CD4-positive, alpha-beta memory T cell (primary cell): Measurements from ENCODE around the gene PCDHA4. TPM values are rescaled to one million over a fixed set of nuclear protein-coding genes. Genes with fewer than 3 reads are reported as not detected.
"Not testable (repeated sequence)": the region's sequence is repeated elsewhere in the genome, so short reads cannot be mapped to it uniquely, and the experiment has no call there.

ENCODE experiments used
- CTCF ChIA-PET: fragments of 350-600 bp; sonication (Branson Sonifier 250); formaldehyde crosslinking; loops from one replicate; lab custom pipeline; 2021; ENCODE audit warnings: inconsistent platforms; ENCODE audit not compliant: partially characterized antibody; lab: Charles Lee
- POLR2A ChIA-PET: fragments of 350-600 bp; sonication (Branson Sonifier 250); formaldehyde crosslinking; loops from one replicate; lab custom pipeline; 2021; ENCODE audit not compliant: partially characterized antibody; lab: Charles Lee
- DNase-seq, 5 donors: peaks; one replicate each; pipeline versions ENCODE4 v3.0.0 to v3.0.0-alpha.2; 2020 to 2022; ENCODE audit warnings: mixed read lengths in 1 of 5
- H3K27ac ChIP-seq: one replicate; pipeline ENCODE4 v1.7.0; 2013; ENCODE audit warnings: low read depth, low read length
- H3K27me3 ChIP-seq: 2 replicates; pipeline ENCODE4 v1.7.0; 2013; ENCODE audit warnings: mild to moderate bottlenecking, low read length, moderate library complexity; ENCODE audit not compliant: insufficient read depth
- H3K36me3 ChIP-seq: 2 replicates; pipeline ENCODE4 v1.7.0; 2013; ENCODE audit warnings: mild to moderate bottlenecking, low read length, moderate library complexity; ENCODE audit not compliant: insufficient read depth
- H3K4me1 ChIP-seq: 2 replicates; pipeline ENCODE4 v1.7.0; 2013; ENCODE audit warnings: mild to moderate bottlenecking, low read length, moderate library complexity; ENCODE audit not compliant: insufficient read depth
- H3K4me3 ChIP-seq, 2 donors: one replicate each; pipeline ENCODE4 v1.7.0; 2013; ENCODE audit warnings: low read length in 2 of 2, mild to moderate bottlenecking in 1 of 2
- H3K9me3 ChIP-seq, 2 donors: one replicate each; pipeline ENCODE4 v1.7.0; 2013; ENCODE audit warnings: low read length in 2 of 2, control low read depth in 1 of 2; ENCODE audit not compliant: control insufficient read depth in 1 of 2
- H3K27ac Mint-ChIP-seq, 7 donors: one replicate each; pipeline ENCODE4 v1.8.0; 2020 to 2021; ENCODE audit warnings: mixed read lengths in 7 of 7, mild to moderate bottlenecking in 6 of 7, inconsistent platforms in 3 of 7, moderate library complexity in 3 of 7
- H3K27me3 Mint-ChIP-seq, 2 donors: one replicate each; pipeline ENCODE4 v1.8.0; 2020 to 2021; ENCODE audit warnings: mixed read lengths in 2 of 2
- H3K36me3 Mint-ChIP-seq, 2 donors: one replicate each; pipeline ENCODE4 v1.8.0; 2020 to 2021; ENCODE audit warnings: mixed read lengths in 2 of 2, inconsistent platforms in 1 of 2, mild to moderate bottlenecking in 1 of 2
- H3K4me1 Mint-ChIP-seq, 4 donors: one replicate each; pipeline ENCODE4 v1.8.0; 2020 to 2021; ENCODE audit warnings: mixed read lengths in 4 of 4, mild to moderate bottlenecking in 1 of 4
- H3K4me3 Mint-ChIP-seq, 8 donors: one replicate each; pipeline ENCODE4 v1.8.0; 2020 to 2021; ENCODE audit warnings: mixed read lengths in 8 of 8, mild to moderate bottlenecking in 7 of 8, moderate library complexity in 6 of 8, inconsistent platforms in 3 of 8
- H3K9me3 Mint-ChIP-seq, 8 donors: one replicate each; pipeline ENCODE4 v1.8.0; 2020 to 2021; ENCODE audit warnings: mixed read lengths in 8 of 8, mild to moderate bottlenecking in 5 of 8, inconsistent platforms in 3 of 8, moderate library complexity in 1 of 8
- intact Hi-C: fragments of 100-400 bp; cut with micrococcal nuclease; formaldehyde crosslinking; loops from one replicate; pipeline ENCODE4 v1.15.1; 2023
- polyA plus RNA-seq, 2 donors: library from polyadenylated mRNA; unstranded; fragments of 300-500 nt; fragmentation: Illumina TruSeq; gene quantifications; one replicate each; pipeline ENCODE4 v1.2.3, GENCODE V29; 2021
- total RNA-seq, 2 experiments: library from RNA; stranded (reverse); gene quantifications; one replicate each; pipeline ENCODE4 v1.2.3, GENCODE V29; 2021

PCDHA4 gene
- total and polyA plus RNA-seq, 4 experiments from 2014 or later = not detected

GRCh38 chr5:140801494-140801841, 5.4 kb upstream of the PCDHA4 start:
- peaks cover 4 to 10% of the 10 kb centered on the region in 2 donors for H3K36me3 Mint-ChIP-seq
- no peak overlapping the region for H3K4me3 ChIP-seq
- H3K9me3 Mint-ChIP-seq = peaks cover 3 to 73% (median 51%) of the 10 kb centered on the region in 8 donors
- intact Hi-C loops = no loop called here
- H3K27ac Mint-ChIP-seq = peak overlapping the region in 1 of 7 donors; percentile 53
- H3K9me3 ChIP-seq = peaks cover 0 to 4% of the 10 kb centered on the region in 2 donors
- H3K4me1 ChIP-seq = no peaks in the 10 kb centered on the region
- DNase-seq = no peak
- H3K4me3 Mint-ChIP-seq = no peak overlapping the region
- H3K27me3 ChIP-seq = peaks cover 5% of the 10 kb centered on the region
- ChIA-PET CTCF (no interaction called here), POLR2A (no interaction called here)
- H3K27ac ChIP-seq = no peak overlapping the region
- H3K27me3 Mint-ChIP-seq = peaks cover 9 to 19% of the 10 kb centered on the region in 2 donors
- no peaks in the 10 kb centered on the region for H3K4me1 Mint-ChIP-seq
- no peaks in the 10 kb centered on the region for H3K36me3 ChIP-seq

- H3K4me3 Mint-ChIP-seq, H3K4me1 ChIP-seq, H3K4me3 ChIP-seq, CTCF ChIA-PET, POLR2A ChIA-PET, H3K36me3 ChIP-seq, H3K4me1 Mint-ChIP-seq, H3K9me3 ChIP-seq, intact Hi-C loops, H3K27ac ChIP-seq, H3K27ac Mint-ChIP-seq, H3K27me3 ChIP-seq: not testable (repeated sequence)
- Mint-ChIP-seq H3K9me3 (peaks cover 3 to 77% (median 52%) of the 10 kb centered on the region in 8 donors), H3K36me3 (peaks cover 7 to 12% of the 10 kb centered on the region in 2 donors), H3K27me3 (peaks cover 10 to 22% of the 10 kb centered on the region in 2 donors)
- DNase-seq = peak in 1 of 5 donors; percentile 5
Observed at GRCh38 chr5:140802381-140802780, 4.5 kb upstream of the PCDHA4 start.

DNA sequence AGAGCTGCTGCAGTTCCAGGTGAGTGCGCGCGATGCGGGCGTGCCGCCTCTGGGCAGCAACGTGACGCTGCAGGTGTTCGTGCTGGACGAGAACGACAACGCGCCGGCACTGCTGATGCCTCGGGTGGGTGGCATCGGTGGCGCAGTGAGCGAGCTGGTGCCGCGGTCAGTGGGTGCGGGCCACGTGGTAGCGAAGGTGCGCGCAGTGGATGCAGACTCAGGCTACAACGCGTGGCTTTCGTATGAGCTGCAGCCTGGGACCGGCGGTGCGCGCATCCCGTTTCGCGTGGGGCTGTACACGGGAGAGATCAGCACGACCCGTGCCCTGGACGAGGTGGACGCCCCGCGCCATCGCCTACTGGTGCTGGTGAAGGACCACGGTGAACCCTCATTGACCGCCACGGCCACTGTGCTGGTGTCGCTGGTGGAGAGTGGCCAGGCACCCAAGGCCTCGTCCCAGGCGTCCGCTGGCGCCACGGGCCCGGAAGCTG, 4.0 kb upstream of the PCDHA4 start:
- Mint-ChIP-seq H3K27ac (no peak overlapping the region), H3K36me3 (peaks cover 7 to 12% of the 10 kb centered on the region in 2 donors), H3K4me1 (no peaks in the 10 kb centered on the region), H3K9me3 (peaks cover 3 to 78% (median 55%) of the 10 kb centered on the region in 8 donors), H3K27me3 (peaks cover 10 to 22% of the 10 kb centered on the region in 2 donors), H3K4me3 (no peak overlapping the region)
- Histone ChIP-seq H3K27me3 (peaks cover 5% of the 10 kb centered on the region), H3K9me3 (peaks cover 0 to 4% of the 10 kb centered on the region in 2 donors), H3K4me1 (no peaks in the 10 kb centered on the region), H3K4me3 (no peak overlapping the region), H3K36me3 (no peaks in the 10 kb centered on the region), H3K27ac (no peak overlapping the region)
- CTCF ChIA-PET = no interaction called here
- peak in 1 of 5 donors; percentile 26 for DNase-seq
- intact Hi-C loops = no loop called here
- POLR2A ChIA-PET = no interaction called here

DNA sequence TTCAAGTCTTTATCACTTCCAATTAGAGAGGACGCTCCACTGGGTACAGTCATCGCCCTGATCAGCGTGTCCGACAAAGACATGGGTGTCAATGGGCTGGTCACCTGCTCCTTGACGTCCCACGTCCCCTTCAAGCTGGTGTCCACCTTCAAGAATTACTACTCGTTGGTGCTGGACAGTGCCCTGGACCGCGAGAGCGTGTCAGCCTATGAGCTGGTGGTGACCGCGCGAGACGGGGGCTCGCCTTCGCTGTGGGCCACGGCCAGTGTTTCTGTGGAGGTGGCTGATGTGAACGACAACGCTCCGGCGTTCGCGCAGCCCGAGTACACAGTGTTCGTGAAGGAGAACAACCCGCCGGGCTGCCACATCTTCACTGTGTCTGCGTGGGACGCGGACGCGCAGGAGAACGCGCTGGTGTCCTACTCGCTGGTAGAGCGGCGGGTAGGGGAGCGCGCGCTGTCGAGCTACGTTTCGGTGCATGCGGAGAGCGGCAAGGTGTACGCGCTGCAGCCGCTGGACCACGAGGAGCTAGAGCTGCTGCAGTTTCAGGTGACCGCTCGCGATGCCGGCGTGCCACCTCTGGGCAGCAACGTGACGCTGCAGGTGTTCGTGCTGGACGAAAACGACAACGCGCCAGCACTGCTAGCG, 1.5 kb downstream of the PCDHA4 start:
- H3K27ac ChIP-seq, H3K4me3 ChIP-seq, H3K4me1 ChIP-seq, intact Hi-C loops, H3K36me3 ChIP-seq, H3K27ac Mint-ChIP-seq, H3K27me3 ChIP-seq, H3K9me3 ChIP-seq, POLR2A ChIA-PET, H3K4me3 Mint-ChIP-seq, DNase-seq, H3K4me1 Mint-ChIP-seq: not testable (repeated sequence)
- peaks cover 7 to 13% of the 10 kb centered on the region in 2 donors for H3K36me3 Mint-ChIP-seq
- CTCF ChIA-PET = interaction anchor here (0.9 kb wide), 1 partner anchor 8 kb away, joined by 3 read pairs; no protein-coding TSS in a partner anchor
- H3K27me3 Mint-ChIP-seq = peaks cover 7 to 18% of the 10 kb centered on the region in 2 donors
- peaks cover 3 to 82% (median 53%) of the 10 kb centered on the region in 8 donors for H3K9me3 Mint-ChIP-seq

DNA sequence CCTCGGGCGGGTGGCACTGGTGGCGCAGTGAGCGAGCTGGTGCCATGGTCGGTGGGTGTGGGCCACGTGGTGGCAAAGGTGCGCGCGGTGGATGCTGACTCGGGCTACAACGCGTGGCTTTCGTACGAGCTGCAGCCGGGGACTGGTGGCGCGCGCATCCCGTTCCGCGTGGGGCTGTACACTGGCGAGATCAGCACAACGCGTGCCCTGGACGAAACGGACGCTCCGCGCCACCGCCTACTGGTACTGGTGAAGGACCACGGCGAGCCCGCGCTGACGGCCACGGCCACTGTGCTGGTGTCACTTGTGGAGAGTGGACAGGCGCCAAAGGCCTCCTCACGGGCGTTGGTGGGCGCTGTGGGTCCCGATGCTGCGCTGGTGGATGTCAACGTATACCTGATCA, 2.0 kb downstream of the PCDHA4 start:
- Mint-ChIP-seq H3K4me1 (no peaks in the 10 kb centered on the region), H3K4me3 (no peak overlapping the region), H3K27ac (no peak overlapping the region), H3K9me3 (peaks cover 3 to 77% (median 49%) of the 10 kb centered on the region in 8 donors), H3K27me3 (peaks cover 7 to 15% of the 10 kb centered on the region in 2 donors), H3K36me3 (peaks cover 3 to 10% of the 10 kb centered on the region in 2 donors)
- no peak for DNase-seq
- Histone ChIP-seq H3K27ac (no peak overlapping the region), H3K4me3 (no peak overlapping the region), H3K9me3 (no peaks in the 10 kb centered on the region), H3K4me1 (no peaks in the 10 kb centered on the region), H3K27me3 (no peaks in the 10 kb centered on the region), H3K36me3 (no peaks in the 10 kb centered on the region)
- intact Hi-C loops = no loop called here
- ChIA-PET CTCF (no interaction called here), POLR2A (no interaction called here)

- CTCF ChIA-PET = no interaction called here
Observed at GRCh38 chr5:140821375-140822280, 14.8 kb downstream of the PCDHA4 start, which contains the start of gene PCDHA5. TSS of gene PCDHA5 (plus strand) at chr5:140821613.

GRCh38 chr5:140822281-140822629, 15.4 kb downstream of the PCDHA4 start:
- POLR2A ChIA-PET = no interaction called here
- H3K4me1 ChIP-seq = no peaks in the 10 kb centered on the region
- CTCF ChIA-PET = no interaction called here
- no peak for DNase-seq
- H3K4me3 Mint-ChIP-seq = no peak overlapping the region
- H3K4me3 ChIP-seq = no peak overlapping the region
- H3K9me3 Mint-ChIP-seq = peaks cover 3 to 50% (median 27%) of the 10 kb centered on the region in 8 donors
- intact Hi-C loops = no loop called here
- H3K36me3 Mint-ChIP-seq = peaks cover 0 to 2% of the 10 kb centered on the region in 2 donors
- peaks cover 4 to 8% of the 10 kb centered on the region in 2 donors for H3K27me3 Mint-ChIP-seq
- H3K36me3 ChIP-seq = no peaks in the 10 kb centered on the region
- peaks cover 0 to 1% (median 0%) of the 10 kb centered on the region in 4 donors for H3K4me1 Mint-ChIP-seq
- H3K27ac Mint-ChIP-seq = no peak overlapping the region
- H3K9me3 ChIP-seq = no peaks in the 10 kb centered on the region
- peaks cover under 1% of the 10 kb centered on the region for H3K27me3 ChIP-seq
- no peak overlapping the region for H3K27ac ChIP-seq

More at GRCh38 chr5:140821375-140822280, 14.8 kb downstream of the PCDHA4 start, which contains the start of gene PCDHA5:
- Mint-ChIP-seq H3K36me3 (no peaks in the 10 kb centered on the region), H3K4me1 (no peaks in the 10 kb centered on the region), H3K4me3 (no peak within 1 kb of the TSS), H3K9me3 (peaks cover 0 to 49% (median 21%) of the 10 kb centered on the region in 8 donors), H3K27ac (no peak within 1 kb of the TSS), H3K27me3 (peaks cover 2 to 5% of the 10 kb centered on the region in 2 donors)
- intact Hi-C loops = no loop called here
- no peak within 1 kb of the TSS for H3K4me3 ChIP-seq
- POLR2A ChIA-PET = no interaction called here
- no peak for DNase-seq
- no peaks in the 10 kb centered on the region for H3K9me3 ChIP-seq
- H3K36me3 ChIP-seq = no peaks in the 10 kb centered on the region
- H3K4me1 ChIP-seq = no peaks in the 10 kb centered on the region
- no peak within 1 kb of the TSS for H3K27ac ChIP-seq
- H3K27me3 ChIP-seq = no peaks in the 10 kb centered on the region
